GM23338 (cell line): ENCODE results near the gene PTPRA. TPM values are rescaled to one million over a fixed set of nuclear protein-coding genes. Genes with fewer than 3 reads are reported as not detected.

Source experiments
- ATAC-seq: fragments of 200-7000 bp; cut with Tn5 transposase; 3 replicates; pipeline ENCODE4 v1.9.1; 2020
- DNase-seq: peaks from one replicate; pipeline ENCODE4 v3.0.0-alpha.2; 2015; ENCODE audit warnings: low spot score
- H2AFZ ChIP-seq: fragments of 200-600 bp; sonication (generic); 2 replicates; pipeline ENCODE4 v1.8.0; 2016; ENCODE audit warnings: antibody characterized with exemption, mild to moderate bottlenecking, moderate library complexity
- H3F3A ChIP-seq: fragments of 200-600 bp; sonication (generic); replicated peaks from 2 replicates; pipeline ENCODE4 v1.8.0; 2017; ENCODE audit warnings: antibody characterized with exemption, mixed run types, low read depth
- H3K27ac ChIP-seq: fragments of 200-600 bp; sonication (generic); 2 replicates; pipeline ENCODE4 v1.6.1; 2016; ENCODE audit warnings: low read depth
- H3K27me3 ChIP-seq: fragments of 200-600 bp; sonication (generic); 2 replicates; pipeline ENCODE4 v1.8.0; 2016; ENCODE audit warnings: mild to moderate bottlenecking, mixed run types, moderate library complexity; ENCODE audit not compliant: insufficient read depth
- H3K36me3 ChIP-seq: fragments of 200-600 bp; sonication (generic); 2 replicates; pipeline ENCODE4 v1.8.0; 2016; ENCODE audit warnings: mild to moderate bottlenecking; ENCODE audit not compliant: insufficient read depth
- H3K4me1 ChIP-seq: fragments of 200-600 bp; sonication (generic); 2 replicates; pipeline ENCODE4 v1.8.0; 2016; ENCODE audit warnings: mild to moderate bottlenecking, moderate library complexity; ENCODE audit not compliant: insufficient read depth
- H3K4me2 ChIP-seq: fragments of 200-600 bp; sonication (generic); 2 replicates; pipeline ENCODE4 v1.7.1; 2017; ENCODE audit warnings: mixed run types
- H3K4me3 ChIP-seq: fragments of 200-600 bp; sonication (generic); 2 replicates; pipeline ENCODE4 v1.6.1; 2016; ENCODE audit warnings: mixed run types
- H3K79me2 ChIP-seq: fragments of 200-600 bp; sonication (generic); replicated peaks from 2 replicates; pipeline ENCODE4 v1.8.0; 2017; ENCODE audit warnings: mild to moderate bottlenecking; ENCODE audit not compliant: insufficient read depth
- H3K9me2 ChIP-seq: fragments of 200-600 bp; sonication (generic); 2 replicates; pipeline ENCODE4 v1.8.0; 2017; ENCODE audit not compliant: insufficient read depth
- H4K20me1 ChIP-seq: fragments of 200-600 bp; sonication (generic); replicated peaks from 2 replicates; pipeline ENCODE4 v1.8.0; 2017; ENCODE audit warnings: mild to moderate bottlenecking; ENCODE audit not compliant: insufficient read depth
- H3K27ac Mint-ChIP-seq: 2 replicates; pipeline ENCODE4 v1.8.0; 2020; ENCODE audit warnings: inconsistent platforms, mild to moderate bottlenecking, moderate library complexity, mixed read lengths
- H3K27me3 Mint-ChIP-seq: 3 replicates; pipeline ENCODE4 v1.8.0; 2022; ENCODE audit warnings: low read depth, mild to moderate bottlenecking, moderate library complexity, mixed read lengths, inconsistent platforms; ENCODE audit not compliant: insufficient read depth, poor library complexity
- H3K36me3 Mint-ChIP-seq: 3 replicates; pipeline ENCODE4 v1.8.0; 2021; ENCODE audit warnings: low read depth, mild to moderate bottlenecking, inconsistent platforms, moderate library complexity, mixed read lengths
- H3K4me1 Mint-ChIP-seq: 3 replicates; pipeline ENCODE4 v1.8.0; 2020; ENCODE audit warnings: mild to moderate bottlenecking, inconsistent platforms, mixed read lengths
- H3K4me3 Mint-ChIP-seq: 3 replicates; pipeline ENCODE4 v1.8.0; 2021; ENCODE audit warnings: moderate library complexity, mild to moderate bottlenecking, inconsistent platforms, mixed read lengths
- H3K9me3 Mint-ChIP-seq: 3 replicates; pipeline ENCODE4 v1.8.0; 2020; ENCODE audit warnings: moderate library complexity, mild to moderate bottlenecking, inconsistent platforms, mixed read lengths
- CREB1 ChIP-seq: fragments of 250-450 bp; sonication (Bioruptor Pico); IDR thresholded peaks from 2 replicates; pipeline ENCODE4 v1.5.0; 2020; ENCODE audit warnings: low read depth, mild to moderate bottlenecking, moderate library complexity
- ETS1 ChIP-seq: IDR thresholded peaks from 2 replicates; pipeline ENCODE4 v1.6.1; 2016; ENCODE audit warnings: antibody characterized with exemption
- EZH2 ChIP-seq: fragments of 200-600 bp; sonication (generic); IDR thresholded peaks from one replicate; pipeline ENCODE4 v1.8.0; 2017; ENCODE audit warnings: antibody characterized with exemption, mild to moderate bottlenecking, low read depth; ENCODE audit not compliant: unreplicated experiment
- JUNB ChIP-seq: IDR thresholded peaks from one replicate; pipeline ENCODE4 v1.6.1; 2016; ENCODE audit warnings: antibody characterized with exemption; ENCODE audit not compliant: unreplicated experiment
- NANOG ChIP-seq: IDR thresholded peaks from 2 replicates; pipeline ENCODE4 v1.6.1; 2016; ENCODE audit warnings: antibody characterized with exemption, borderline replicate concordance
- POLR2AphosphoS5 ChIP-seq: IDR thresholded peaks from 2 replicates; pipeline ENCODE4 v1.6.1; 2016; ENCODE audit warnings: antibody characterized with exemption, low read depth
- ZNF114 ChIP-seq: fragments of 250-450 bp; sonication (Bioruptor Pico); IDR thresholded peaks from 2 replicates; pipeline ENCODE4 v1.5.0; 2020; ENCODE audit warnings: mild to moderate bottlenecking, moderate library complexity
- ZNF331 ChIP-seq: fragments of 250-450 bp; sonication (Bioruptor Pico); IDR thresholded peaks from 2 replicates; pipeline ENCODE4 v1.5.0; 2020; ENCODE audit warnings: low read depth, mild to moderate bottlenecking, moderate library complexity
- polyA plus RNA-seq: library from polyadenylated mRNA; unstranded; fragments of >200 nt; fragmentation: Nextera tagmentation; extraction: Ambion mirVana; gene quantifications from 2 replicates; pipeline ENCODE4 v1.2.1, GENCODE V29; 2016
- total RNA-seq: library from RNA; depleted of rRNA; stranded (reverse); fragments of >200 nt; shearing (Covaris generic); gene quantifications from 2 replicates; pipeline ENCODE4 v1.2.3, GENCODE V29; 2014
- TF ChIP-seq, protein P1 (sequence below), 2 experiments: fragments of 200-600 bp in 1 of 2; sonication (generic) in 1 of 2; conservative IDR thresholded peaks; 2 replicates each; pipeline versions ENCODE4 v1.5.1 to v1.6.1; 2016 to 2017; ENCODE audit warnings: antibody characterized with exemption in 2 of 2, low read depth in 2 of 2, mild to moderate bottlenecking in 2 of 2, moderate library complexity in 1 of 2
- TF ChIP-seq, protein P2 (sequence below): fragments of 250-450 bp; sonication (Bioruptor Pico); IDR thresholded peaks from 2 replicates; pipeline ENCODE4 v1.5.0; 2020; ENCODE audit warnings: mild to moderate bottlenecking, moderate library complexity

The PTPRA gene
- total and polyA plus RNA-seq, 2 experiments from 2014 or later: 37.8 to 39.3 TPM

- Histone ChIP-seq H3F3A (no peaks in the 10 kb centered on the region), H3K4me2 (no peak overlapping the region), H3K4me1 (peaks cover 13% of the 10 kb centered on the region), H3K36me3 (peaks cover 3% of the 10 kb centered on the region; the same call in 1 of the 2 replicates), H3K27me3 (no peaks in the 10 kb centered on the region), H3K79me2 (no peaks in the 10 kb centered on the region), H3K27ac (no peak overlapping the region), H3K9me2 (no peaks in the 10 kb centered on the region), H3K4me3 (no peak overlapping the region), H2AFZ (no peak overlapping the region), H4K20me1 (0 out of 2 replicates have a peak, but pooled peaks cover 4% of the 10 kb centered on the region)
- Mint-ChIP-seq H3K4me3 (no peak overlapping the region), H3K4me1 (peaks cover 13% of the 10 kb centered on the region), H3K27ac (no peak overlapping the region), H3K9me3 (no peaks in the 10 kb centered on the region; the same call in 2 of the 3 replicates), H3K36me3 (peaks cover 51% of the 10 kb centered on the region), H3K27me3 (peaks cover 4% of the 10 kb centered on the region)
- no peak for TF ChIP-seq CREB1 (CRISPR knock-in tag)
- TF ChIP-seq POLR2AphosphoS5: no peak
- no peak for TF ChIP-seq EZH2
- no peak for TF ChIP-seq NANOG
- TF ChIP-seq, protein P1, sequence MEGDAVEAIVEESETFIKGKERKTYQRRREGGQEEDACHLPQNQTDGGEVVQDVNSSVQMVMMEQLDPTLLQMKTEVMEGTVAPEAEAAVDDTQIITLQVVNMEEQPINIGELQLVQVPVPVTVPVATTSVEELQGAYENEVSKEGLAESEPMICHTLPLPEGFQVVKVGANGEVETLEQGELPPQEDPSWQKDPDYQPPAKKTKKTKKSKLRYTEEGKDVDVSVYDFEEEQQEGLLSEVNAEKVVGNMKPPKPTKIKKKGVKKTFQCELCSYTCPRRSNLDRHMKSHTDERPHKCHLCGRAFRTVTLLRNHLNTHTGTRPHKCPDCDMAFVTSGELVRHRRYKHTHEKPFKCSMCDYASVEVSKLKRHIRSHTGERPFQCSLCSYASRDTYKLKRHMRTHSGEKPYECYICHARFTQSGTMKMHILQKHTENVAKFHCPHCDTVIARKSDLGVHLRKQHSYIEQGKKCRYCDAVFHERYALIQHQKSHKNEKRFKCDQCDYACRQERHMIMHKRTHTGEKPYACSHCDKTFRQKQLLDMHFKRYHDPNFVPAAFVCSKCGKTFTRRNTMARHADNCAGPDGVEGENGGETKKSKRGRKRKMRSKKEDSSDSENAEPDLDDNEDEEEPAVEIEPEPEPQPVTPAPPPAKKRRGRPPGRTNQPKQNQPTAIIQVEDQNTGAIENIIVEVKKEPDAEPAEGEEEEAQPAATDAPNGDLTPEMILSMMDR (conservative IDR thresholded peaks at IDR 0.05; ENCODE audit: low read depth in 2 of 2): no peak
- no peak for TF ChIP-seq JUNB
- no peak for TF ChIP-seq ZNF331 (CRISPR knock-in tag)
- TF ChIP-seq ZNF114 (CRISPR knock-in tag): no peak
- TF ChIP-seq, protein P2, sequence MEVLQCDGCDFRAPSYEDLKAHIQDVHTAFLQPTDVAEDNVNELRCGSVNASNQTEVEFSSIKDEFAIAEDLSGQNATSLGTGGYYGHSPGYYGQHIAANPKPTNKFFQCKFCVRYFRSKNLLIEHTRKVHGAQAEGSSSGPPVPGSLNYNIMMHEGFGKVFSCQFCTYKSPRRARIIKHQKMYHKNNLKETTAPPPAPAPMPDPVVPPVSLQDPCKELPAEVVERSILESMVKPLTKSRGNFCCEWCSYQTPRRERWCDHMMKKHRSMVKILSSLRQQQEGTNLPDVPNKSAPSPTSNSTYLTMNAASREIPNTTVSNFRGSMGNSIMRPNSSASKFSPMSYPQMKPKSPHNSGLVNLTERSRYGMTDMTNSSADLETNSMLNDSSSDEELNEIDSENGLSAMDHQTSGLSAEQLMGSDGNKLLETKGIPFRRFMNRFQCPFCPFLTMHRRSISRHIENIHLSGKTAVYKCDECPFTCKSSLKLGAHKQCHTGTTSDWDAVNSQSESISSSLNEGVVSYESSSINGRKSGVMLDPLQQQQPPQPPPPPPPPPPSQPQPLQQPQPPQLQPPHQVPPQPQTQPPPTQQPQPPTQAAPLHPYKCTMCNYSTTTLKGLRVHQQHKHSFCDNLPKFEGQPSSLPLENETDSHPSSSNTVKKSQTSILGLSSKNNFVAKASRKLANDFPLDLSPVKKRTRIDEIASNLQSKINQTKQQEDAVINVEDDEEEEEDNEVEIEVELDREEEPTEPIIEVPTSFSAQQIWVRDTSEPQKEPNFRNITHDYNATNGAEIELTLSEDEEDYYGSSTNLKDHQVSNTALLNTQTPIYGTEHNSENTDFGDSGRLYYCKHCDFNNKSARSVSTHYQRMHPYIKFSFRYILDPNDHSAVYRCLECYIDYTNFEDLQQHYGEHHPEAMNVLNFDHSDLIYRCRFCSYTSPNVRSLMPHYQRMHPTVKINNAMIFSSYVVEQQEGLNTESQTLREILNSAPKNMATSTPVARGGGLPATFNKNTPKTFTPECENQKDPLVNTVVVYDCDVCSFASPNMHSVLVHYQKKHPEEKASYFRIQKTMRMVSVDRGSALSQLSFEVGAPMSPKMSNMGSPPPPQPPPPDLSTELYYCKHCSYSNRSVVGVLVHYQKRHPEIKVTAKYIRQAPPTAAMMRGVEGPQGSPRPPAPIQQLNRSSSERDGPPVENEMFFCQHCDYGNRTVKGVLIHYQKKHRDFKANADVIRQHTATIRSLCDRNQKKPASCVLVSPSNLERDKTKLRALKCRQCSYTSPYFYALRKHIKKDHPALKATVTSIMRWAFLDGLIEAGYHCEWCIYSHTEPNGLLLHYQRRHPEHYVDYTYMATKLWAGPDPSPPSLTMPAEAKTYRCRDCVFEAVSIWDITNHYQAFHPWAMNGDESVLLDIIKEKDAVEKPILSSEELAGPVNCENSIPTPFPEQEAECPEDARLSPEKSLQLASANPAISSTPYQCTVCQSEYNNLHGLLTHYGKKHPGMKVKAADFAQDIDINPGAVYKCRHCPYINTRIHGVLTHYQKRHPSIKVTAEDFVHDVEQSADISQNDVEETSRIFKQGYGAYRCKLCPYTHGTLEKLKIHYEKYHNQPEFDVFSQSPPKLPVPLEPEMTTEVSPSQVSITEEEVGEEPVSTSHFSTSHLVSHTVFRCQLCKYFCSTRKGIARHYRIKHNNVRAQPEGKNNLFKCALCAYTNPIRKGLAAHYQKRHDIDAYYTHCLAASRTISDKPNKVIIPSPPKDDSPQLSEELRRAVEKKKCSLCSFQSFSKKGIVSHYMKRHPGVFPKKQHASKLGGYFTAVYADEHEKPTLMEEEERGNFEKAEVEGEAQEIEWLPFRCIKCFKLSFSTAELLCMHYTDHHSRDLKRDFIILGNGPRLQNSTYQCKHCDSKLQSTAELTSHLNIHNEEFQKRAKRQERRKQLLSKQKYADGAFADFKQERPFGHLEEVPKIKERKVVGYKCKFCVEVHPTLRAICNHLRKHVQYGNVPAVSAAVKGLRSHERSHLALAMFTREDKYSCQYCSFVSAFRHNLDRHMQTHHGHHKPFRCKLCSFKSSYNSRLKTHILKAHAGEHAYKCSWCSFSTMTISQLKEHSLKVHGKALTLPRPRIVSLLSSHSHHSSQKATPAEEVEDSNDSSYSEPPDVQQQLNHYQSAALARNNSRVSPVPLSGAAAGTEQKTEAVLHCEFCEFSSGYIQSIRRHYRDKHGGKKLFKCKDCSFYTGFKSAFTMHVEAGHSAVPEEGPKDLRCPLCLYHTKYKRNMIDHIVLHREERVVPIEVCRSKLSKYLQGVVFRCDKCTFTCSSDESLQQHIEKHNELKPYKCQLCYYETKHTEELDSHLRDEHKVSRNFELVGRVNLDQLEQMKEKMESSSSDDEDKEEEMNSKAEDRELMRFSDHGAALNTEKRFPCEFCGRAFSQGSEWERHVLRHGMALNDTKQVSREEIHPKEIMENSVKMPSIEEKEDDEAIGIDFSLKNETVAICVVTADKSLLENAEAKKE: no peak
- TF ChIP-seq ETS1: no peak
- no peak for ATAC-seq
- DNase-seq: no peak
These were observed 164.4 kb downstream of the PTPRA start for GRCh38 chr20:3037654-3038053.
